Measurements from ENCODE around the gene CD3D.

Gene CD3D

GRCh38 chr11:118338637-118339061 is 3.9 kb downstream of the CD3D start:
- no peak for TF ChIP-seq CTCF (IDR thresholded peaks at IDR 0.05; ENCODE audit: unreplicated experiment in 3 of 3)
- H3K4me3 Mint-ChIP-seq: no peak overlapping the region

GRCh38 chr11:118334745-118335144 is 7.8 kb downstream of the CD3D start:
- H3K27ac Mint-ChIP-seq: no peak overlapping the region
- no peaks in the 10 kb centered on the region for H3K36me3 Mint-ChIP-seq (ENCODE audit: low read depth)
- H3K4me1 Mint-ChIP-seq: no peaks in the 10 kb centered on the region
- H3K9me3 Mint-ChIP-seq: peaks cover 5% of the 10 kb centered on the region
- no peak overlapping the region for H3K4me3 Mint-ChIP-seq
- TF ChIP-seq CTCF (IDR thresholded peaks at IDR 0.05; ENCODE audit: unreplicated experiment in 3 of 3): no peak
- peaks cover 14% of the 10 kb centered on the region for H3K27me3 Mint-ChIP-seq (ENCODE audit: low read depth)

More at GRCh38 chr11:118338637-118339061, 3.9 kb downstream of the CD3D start:
- Mint-ChIP-seq H3K27me3 (ENCODE audit: low read depth) (peaks cover 21% of the 10 kb centered on the region), H3K36me3 (ENCODE audit: low read depth) (no peaks in the 10 kb centered on the region), H3K4me1 (no peaks in the 10 kb centered on the region), H3K27ac (no peak overlapping the region), H3K9me3 (no peaks in the 10 kb centered on the region)

GRCh38 chr11:118328745-118329144 is 13.8 kb downstream of the CD3D start:
- H3K27ac Mint-ChIP-seq: no peak overlapping the region

GRCh38 chr11:118325283-118325682 is 17.2 kb downstream of the CD3D start:
- Mint-ChIP-seq H3K9me3 (peaks cover 7% of the 10 kb centered on the region), H3K4me3 (no peak overlapping the region), H3K27me3 (ENCODE audit: low read depth) (peaks cover 7% of the 10 kb centered on the region), H3K36me3 (ENCODE audit: low read depth) (no peaks in the 10 kb centered on the region), H3K4me1 (no peaks in the 10 kb centered on the region), H3K27ac (no peak overlapping the region)
- TF ChIP-seq CTCF (IDR thresholded peaks at IDR 0.05; ENCODE audit: unreplicated experiment in 3 of 3): no peak

More at GRCh38 chr11:118328745-118329144, 13.8 kb downstream of the CD3D start:
- H3K27me3 Mint-ChIP-seq (ENCODE audit: low read depth): peaks cover under 1% of the 10 kb centered on the region
- peaks cover 12% of the 10 kb centered on the region for H3K9me3 Mint-ChIP-seq
- H3K4me3 Mint-ChIP-seq: no peak overlapping the region
- no peak for TF ChIP-seq CTCF (IDR thresholded peaks at IDR 0.05; ENCODE audit: unreplicated experiment in 3 of 3)
- no peaks in the 10 kb centered on the region for H3K36me3 Mint-ChIP-seq (ENCODE audit: low read depth)
- H3K4me1 Mint-ChIP-seq: no peaks in the 10 kb centered on the region

GRCh38 chr11:118322721-118323120 is 19.8 kb downstream of the CD3D start:
- Mint-ChIP-seq H3K27ac (no peak overlapping the region), H3K36me3 (ENCODE audit: low read depth) (no peaks in the 10 kb centered on the region), H3K9me3 (no peaks in the 10 kb centered on the region), H3K27me3 (ENCODE audit: low read depth) (peaks cover 12% of the 10 kb centered on the region), H3K4me3 (no peak overlapping the region), H3K4me1 (no peaks in the 10 kb centered on the region)
- no peak for TF ChIP-seq CTCF (IDR thresholded peaks at IDR 0.05; ENCODE audit: unreplicated experiment in 3 of 3)

- Mint-ChIP-seq H3K9me3 (no peaks in the 10 kb centered on the region), H3K27me3 (ENCODE audit: low read depth) (peaks cover 12% of the 10 kb centered on the region), H3K36me3 (ENCODE audit: low read depth) (no peaks in the 10 kb centered on the region), H3K4me3 (no peak overlapping the region), H3K4me1 (peaks cover 6% of the 10 kb centered on the region), H3K27ac (no peak overlapping the region)
- TF ChIP-seq CTCF (IDR thresholded peaks at IDR 0.05; ENCODE audit: unreplicated experiment in 3 of 3): no peak
Observed at GRCh38 chr11:118321386-118322082, 21.0 kb downstream of the CD3D start.
